Measurements from ENCODE around the gene SLC66A1.
A peak's percentile ranks its signal among the peaks of the same experiment; 100 is the strongest.

SLC66A1 gene

DNA sequence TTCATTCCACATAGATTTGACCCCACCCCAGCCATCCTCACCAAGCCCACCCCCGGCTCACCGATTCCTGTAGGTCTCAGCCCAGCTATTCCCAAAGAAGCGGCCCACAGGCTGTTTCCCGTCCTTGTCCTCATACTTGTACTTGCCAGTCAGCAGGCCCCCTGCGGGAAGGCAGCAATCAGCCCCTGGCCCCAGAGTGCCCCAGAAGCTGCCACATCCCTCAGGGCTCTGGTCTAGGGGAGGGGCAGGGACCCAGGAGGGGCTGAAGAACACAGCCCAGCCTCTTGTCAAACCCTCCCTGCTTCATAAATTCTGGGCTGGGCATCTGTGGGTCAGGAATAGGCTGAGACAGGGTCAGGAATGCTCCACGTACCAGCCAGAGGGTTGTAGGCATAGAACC is 5.2 kb upstream of the SLC66A1 start:
- DNase-seq: no peak

DNA sequence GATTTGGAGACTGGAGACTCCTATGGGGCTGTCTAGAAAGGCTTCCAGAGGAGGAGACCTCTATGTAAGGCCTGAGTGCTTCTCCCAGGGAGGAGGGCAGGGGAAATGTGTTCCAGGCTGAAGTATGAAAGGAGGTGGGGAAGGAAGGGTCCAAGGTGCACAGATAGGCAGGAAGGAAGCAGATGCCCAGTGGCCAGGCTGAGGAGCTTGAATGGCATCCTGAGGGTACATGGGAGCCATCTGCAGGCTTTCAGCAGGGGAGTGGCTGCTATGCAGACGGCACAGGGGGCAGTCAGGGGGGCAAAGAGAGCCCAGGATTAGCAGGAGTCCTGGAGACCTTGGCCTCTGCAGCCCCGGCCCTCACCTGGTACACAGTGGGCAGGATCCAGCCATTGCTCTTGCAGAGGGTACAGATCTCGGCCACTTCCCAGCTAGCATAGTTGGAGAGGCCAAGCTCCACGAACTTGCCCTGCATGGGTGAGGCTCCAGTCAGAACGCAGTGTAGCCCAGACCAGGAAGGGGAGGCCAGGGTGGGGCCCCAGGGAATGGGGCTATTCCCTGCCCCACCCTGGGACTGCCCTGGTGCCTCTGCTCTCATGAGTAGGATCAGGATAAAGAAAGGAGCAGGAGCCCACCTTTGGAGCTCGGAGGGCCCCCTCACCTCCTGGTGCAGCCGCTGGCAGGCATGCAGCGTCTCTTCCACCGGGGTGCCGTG is 4.2 kb upstream of the SLC66A1 start:
- DNase-seq: no peak

DNA sequence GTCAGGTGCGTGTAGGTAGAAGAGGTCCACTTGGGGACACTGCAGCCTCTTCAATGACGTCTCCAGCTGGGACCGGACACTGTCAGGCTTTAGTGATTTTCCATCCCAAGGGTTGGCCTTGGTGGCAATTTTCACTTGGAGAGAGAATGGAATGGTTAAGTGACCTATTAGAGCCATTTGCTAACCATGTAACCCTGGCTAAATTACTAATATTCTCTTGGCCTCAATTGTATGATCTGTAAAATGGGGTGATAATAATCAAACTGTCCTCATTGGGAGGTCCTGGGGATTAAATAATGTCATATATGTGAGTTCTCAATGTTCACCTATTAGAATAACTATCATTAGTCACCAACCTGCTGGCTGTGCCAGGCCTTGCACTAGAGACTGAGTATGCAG is 3.6 kb upstream of the SLC66A1 start:
- no peak for DNase-seq

DNA sequence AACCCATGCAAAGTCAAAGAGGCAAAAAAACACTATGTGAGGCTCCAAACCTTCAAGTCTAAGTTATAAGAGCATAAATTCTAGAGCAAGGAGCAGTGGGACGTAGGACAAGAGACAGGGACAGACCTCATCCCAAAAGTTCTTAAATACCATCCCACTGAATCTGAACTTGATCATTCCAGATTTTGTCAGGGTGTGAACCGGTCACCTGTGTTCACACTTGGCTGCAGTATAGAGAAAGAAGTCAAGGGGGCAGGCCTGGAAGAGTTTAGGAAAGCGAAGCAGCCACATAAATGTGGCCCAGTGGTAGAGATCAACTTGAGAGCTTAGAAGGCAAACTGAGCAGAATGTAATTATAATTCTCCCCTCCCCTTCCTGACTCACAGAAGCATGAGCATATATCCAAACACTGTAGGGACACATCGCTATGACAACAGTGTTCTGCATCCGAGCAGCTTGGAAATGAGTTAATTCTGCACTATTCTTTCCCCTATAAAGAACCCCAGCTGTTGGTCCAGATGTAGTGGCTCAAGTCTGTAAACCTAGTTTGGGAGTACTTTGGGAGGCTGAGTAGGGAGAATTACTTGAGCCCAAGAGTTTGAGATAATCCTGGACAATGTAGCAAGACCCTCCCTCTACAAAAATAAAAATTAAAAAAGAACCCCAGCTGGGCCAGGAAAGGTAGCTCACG is 2.9 kb upstream of the SLC66A1 start:
- peak; percentile 64 for DNase-seq

DNA sequence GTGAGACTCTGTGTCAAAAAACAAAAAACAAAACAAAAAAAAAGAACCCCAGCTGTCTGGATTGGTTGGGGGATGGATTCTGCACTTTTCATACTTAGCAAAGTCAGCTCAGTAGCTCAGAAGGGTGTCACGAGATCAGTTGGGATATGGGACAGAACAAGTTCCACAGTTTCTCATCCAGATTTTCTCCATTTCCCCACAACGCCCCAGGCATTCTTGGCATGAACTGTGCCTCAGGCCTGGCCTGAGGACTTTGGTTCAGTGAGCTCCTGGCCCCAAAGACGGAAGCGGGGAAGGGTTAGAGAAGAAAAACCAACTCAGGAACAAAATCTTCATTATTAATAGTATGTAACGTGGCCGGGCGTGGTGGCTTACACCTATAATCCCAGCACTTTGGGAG is 2.1 kb upstream of the SLC66A1 start:
- no peak for DNase-seq

DNA sequence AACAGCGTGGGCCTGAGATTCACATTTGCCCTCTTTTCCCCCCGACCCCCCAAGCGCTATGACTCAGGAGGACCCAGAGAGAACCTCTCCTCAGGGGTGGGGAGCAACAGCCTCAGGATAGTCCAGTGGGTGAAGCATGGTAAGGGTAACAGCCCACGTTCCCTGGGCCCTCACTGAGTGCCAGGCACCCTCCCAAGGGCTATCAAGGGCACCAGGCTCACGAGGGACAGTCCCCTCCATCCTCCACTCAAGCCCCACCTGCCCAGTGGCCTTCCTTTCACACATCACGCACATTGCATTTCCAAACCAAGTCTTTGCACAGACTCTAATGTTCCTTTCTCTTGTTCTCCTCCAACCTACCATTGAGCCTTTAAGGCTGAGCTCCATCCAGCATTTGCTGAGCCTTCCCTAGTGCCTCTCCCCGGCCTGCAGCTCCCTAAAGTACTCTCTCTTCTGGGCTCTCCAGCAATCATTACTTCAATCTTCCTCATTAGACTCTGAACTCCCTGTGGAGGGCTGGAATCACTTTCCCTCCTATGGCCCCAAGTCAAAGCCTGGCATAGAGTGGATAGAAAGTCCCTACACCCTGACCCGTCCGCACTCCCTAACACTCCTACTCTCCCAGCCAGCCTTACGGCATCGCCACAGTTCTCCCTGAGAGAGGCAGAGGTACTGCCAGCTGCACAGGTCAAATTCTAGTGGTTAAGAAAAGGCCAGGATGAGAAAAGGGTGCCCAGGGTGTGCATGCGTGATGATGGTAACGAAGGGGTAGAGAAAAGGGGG is 1.2 kb upstream of the SLC66A1 start:
- DNase-seq: no peak

DNA sequence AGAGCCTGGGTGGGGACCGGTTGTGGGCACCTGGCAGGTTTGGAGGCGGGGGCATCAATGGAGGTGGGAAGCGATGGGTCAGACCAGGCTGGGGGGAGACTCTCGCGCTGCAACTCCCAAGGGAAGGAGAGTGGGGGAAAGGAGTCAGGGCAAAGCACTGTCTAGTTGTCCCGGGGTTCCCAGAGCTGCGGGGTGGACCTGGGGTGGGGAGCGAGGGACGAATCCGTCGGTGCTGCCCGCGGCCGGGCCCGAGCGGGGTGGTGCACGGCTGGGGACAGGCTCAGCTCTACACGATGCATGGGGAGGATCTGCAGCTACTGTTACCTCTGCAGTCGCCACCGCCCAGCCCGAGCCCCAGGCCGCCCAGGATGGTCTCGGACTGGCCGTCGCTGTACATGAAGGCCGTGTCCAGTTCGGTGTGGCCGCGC is 609 bp upstream of the SLC66A1 start:
- DNase-seq: no peak

DNA sequence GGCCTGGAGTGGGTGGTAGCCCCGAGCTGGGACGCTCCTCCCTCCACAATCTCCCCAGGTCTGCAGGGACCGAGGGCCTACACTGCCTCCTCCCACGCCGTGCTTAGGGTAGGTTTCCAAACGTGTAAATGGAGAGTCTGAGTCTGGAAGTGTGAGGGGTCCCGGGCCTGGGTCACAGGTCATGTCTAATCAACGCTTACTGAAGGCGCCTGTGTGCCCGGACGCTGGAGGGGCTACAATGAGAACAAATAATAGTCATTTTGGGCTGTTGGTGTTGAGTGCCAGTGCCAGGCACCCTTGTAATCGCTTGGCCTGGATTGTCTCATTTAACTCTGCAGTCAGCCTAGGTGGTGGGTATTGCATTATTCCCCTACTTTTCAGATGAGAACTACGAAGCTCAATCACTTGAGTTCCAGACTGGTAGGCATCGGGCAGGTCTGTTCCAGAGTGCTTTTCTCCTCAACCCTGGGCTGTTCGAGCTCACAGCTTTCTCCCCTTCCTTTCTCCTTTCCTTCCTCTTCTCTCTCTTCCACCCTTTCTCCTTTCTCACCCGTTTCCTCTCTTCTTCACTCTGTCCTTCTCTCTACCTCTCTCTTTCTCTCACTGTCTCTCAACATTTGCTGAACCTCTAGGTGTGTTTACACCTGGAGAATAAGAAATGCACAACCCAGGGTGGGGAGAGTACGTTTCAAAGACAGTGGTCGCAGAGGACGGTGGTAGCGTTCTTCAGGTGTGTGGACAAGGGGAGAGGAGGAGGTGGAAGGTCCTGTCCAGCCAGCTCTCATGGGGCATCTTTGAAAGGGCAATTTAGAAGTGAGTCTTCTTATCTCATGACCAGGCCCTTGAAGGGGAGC is 883 bp downstream of the SLC66A1 start:
- no peak for DNase-seq

DNA sequence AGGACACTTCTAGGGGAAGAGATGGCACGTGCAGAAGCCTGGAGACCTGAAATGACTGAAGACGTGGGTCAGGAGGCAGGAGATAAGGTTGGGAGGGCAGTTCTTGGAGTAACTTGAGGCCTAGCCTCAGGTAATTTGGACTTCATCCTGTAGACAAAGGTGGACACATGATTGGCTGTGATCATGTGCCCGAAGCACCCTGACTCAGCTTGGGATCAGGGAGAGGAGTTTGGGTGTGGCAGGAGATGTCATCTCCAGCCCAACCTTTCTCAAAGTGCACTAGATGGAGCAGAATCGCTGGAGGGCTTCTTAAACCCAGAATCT is 1.5 kb downstream of the SLC66A1 start:
- no peak for DNase-seq

DNA sequence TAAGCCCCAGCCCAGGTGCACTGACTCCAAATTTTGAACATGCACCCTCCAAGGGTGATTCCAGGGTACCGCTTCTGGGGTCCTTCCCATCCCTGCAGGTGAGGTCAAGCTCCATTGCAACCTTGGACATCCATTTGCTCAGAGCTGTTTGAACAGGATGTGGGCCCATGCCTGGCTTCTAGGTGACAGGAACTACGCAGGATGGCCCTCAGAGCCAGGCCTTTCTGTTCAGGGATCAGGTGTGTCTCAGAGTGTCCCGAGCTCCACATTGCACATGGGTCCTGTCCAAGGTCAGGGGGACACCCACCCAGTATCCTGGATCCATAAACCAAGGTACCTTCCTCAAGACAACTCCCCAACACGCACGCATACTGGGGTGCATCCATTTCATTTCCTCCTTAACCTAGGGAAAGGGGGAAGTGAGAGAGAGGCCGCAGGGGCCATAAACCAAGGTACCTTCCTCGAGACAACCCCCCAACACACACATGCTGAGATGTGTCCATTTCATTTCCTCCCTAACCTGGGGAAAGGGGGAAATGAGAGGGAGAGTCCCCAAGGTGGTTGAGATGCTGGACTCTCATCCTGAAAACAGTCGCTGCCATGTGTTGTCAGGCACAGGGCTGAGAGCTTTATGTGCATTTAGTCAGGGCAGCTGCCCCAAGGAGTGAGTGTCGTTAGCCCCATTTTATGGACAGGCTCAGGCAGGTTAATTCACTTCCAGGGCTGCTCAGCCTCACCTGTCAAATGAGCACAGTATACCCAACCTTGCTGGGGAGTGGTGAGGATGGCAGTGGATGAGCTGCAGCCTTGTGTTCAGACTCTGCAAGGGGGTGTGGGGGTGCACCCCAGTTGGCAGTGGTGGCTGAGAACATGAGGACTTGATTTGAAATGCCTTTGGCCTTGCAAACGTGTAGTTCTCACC is 2.1 kb downstream of the SLC66A1 start:
- DNase-seq: no peak

DNA sequence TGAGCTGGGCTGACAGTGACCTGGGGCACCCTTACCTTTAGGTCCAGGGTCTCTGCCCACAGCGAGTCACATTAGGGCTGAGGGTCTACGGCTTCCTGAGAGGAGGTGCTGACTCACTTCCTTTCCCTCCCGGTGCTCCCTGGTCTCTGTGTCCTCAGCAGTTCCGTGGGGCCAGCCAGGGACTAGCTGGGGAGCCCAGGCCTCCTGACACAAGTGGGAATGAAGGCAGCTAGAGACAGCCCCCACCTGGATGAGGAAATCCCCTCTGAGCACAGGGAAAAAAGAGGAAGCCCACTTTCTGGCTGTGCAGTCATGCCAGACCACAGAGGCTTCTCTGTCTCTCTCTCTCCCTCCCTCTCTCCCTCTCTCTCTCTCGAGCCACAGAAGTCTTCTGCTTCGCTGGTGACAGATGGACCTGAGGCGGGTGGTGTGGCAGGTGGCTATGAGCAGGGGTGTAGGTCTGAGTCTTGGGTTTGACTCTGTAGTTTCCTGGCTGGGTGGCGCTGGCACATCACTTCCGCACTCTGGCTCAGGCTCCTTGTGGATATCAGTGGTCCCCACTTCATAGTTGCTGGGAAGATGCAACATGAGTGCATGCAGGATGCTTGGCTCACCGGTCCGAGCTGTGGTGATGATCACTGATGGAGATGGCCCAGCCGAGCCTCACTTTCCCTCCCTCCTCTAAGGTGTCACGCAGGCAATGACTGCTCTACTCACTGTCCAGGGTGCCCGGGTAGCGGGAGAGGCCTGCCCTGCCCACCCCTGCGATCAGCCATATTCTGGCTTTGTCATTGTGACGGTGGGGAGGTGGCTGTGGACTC is 3.5 kb downstream of the SLC66A1 start:
- peak; percentile 41 for DNase-seq

DNA sequence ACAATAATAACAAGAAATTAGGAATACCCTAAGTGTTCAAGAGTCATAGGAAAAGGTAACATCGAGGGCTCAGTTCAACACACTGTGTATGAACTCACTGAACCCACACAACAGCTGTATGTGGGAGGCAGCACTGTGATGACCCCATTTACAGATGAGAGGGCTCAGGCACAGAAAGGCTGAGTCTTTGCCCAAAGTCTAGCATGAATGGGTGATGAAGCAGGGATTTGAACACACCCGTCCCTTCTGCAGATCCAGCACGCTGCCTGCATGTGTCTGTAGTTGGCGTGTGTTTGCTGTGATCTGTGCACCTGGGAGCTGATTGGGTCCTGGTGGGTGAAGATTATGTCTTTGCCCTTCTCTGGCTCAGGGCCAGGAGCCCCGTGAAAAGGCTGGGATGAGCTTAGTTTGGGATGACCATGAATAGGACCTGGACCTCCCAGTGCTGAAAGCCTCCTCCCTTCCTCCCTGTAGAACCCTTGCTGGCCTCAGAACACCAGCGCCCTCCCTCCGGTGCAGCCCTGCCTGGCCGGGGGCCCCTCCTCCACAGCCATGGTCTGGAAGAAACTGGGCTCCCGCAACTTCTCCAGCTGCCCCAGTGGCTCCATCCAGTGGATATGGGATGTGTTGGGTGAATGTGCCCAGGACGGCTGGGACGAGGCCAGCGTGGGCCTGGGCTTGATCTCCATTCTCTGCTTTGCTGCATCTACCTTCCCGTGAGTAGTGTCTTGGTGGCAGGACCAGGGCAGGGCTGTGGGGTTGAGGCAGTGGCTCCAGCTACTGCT is 5.2 kb downstream of the SLC66A1 start:
- no peak for DNase-seq

DNA sequence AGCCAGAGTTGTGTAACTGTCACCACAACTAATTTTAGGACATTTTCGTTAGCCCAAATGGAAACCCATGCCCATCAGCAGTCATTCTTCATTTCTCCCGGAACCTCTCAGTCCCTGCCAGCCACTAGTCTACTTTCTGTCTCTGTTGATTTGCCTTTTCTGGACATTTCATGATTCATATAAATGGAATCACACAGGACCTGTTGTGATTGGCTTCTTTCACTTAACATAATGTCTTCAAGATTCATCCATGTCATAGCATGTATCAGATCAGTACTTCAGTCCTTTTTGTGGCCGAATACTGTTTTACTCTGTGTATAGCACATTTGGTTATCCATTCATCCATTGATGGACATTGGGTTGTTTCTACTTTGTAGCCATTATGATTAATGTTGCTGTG is 7.1 kb downstream of the SLC66A1 start:
- DNase-seq: peak; percentile 17

DNA sequence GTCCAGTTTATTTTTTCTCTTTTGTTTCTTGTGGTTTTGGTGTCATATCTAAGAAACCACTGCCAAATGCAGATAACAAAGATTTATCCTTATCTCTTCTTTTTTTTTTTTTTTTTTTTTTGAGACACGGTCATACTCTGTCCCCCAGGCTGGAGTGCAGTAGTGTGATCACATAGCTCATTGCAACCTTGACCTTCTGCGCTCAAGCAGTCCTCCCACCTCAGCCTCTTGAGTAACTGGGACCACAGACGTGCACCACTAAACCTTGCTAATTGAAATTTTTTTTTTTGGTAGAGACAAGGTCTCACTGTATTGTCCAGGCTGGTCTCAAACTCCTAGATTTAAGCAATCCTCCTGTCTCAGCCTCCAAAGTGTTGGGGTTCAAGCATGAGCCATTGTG is 8.9 kb downstream of the SLC66A1 start:
- DNase-seq: no peak

DNA sequence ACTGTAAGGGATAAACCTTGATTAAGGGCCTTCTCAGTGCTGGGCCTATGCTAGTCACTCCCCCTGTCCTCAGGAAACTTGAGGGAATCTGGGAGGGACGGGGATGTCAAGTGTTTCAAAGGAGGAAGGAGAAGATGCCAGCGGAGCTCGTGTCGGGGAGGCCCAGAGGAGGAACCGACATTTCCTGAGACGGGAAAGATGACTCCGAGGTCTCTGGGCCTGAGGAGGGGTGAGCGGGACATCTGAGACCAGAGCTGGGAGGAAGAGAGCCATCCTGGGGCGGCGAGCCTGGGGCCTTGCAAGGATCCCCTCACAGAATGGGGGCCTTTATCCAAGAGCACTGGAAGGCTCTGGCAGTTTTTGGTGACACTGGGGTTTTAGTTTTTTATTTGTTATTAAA is 10.4 kb downstream of the SLC66A1 start:
- no peak for DNase-seq

DNA sequence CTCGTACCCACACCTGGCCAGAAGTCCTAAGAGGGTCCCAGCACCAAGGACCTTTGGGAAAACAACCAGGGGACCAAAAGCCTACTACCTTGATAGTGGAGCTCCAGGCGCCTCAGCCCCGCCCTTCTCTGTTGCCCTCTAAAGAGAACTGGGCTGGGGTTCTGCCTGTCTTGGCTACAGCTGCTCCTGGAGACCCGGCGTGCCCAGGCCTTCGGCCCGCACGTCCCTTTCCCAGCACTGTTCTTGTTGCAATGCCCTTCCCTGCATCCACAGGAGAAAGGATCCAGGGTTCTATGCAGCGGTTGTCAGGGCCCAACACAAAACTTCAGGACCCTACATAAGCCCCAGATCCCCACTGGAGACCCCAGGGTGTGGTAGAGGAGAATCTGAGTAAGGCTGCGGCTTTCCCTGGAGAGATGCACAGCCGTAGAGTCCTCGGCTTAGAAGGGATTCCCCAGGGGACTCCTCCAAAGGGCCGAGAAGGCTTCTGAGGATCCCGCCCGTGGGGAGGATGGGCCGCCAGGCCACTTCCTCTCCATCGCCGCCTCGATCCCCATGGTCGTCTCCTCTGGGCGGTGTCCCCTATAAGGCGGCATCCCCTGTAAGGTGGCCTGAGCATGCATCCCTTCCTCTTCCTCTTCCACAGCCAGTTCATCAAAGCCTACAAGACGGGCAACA is 12.0 kb downstream of the SLC66A1 start:
- DNase-seq: no peak

DNA sequence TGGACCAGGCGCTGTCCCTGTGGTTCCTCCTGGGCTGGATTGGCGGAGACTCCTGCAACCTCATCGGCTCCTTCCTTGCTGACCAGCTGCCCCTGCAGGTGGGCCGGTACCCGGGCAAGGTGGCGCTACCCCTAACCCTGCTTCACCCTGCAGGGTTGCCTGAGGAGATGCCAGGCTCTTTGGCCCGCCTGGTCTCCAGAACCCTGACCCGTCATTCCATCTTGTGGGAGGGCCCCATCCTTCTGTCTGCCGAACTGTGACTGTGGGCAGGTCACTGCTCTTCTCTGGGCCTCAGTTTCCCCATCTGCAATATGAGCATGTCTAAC is 12.5 kb downstream of the SLC66A1 start:
- no peak for DNase-seq

DNA sequence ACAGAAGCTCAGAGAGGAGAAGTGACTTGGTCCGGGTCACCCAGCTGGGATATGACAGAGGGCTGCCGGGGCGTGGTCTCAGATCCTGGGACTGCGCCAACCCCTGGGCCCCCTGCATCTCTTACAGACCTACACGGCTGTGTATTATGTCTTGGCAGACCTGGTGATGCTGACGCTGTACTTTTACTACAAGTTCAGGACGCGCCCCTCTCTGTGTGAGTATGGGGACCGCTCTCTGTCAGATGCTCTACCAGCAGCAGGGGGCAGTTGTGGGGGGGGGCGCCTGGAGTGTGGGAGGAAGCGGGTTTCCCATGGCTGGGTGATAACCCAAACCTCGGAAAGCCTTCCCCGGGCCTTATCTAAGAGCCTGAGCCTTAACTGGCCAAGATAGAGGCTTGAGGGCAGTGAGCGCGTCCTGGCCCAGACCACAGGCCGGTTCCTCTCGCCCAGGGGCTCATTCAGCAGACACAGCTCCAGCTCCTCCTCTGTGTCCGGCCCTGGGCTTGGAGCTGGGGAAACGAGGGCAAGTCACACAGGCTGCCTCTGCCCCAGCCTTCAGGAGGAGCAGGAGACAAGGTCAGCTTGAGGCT is 13.3 kb downstream of the SLC66A1 start:
- DNase-seq: no peak
